Calu3 (cell line): ENCODE data around the gene ADGRV1. TPM values are rescaled to one million over a fixed set of nuclear protein-coding genes. Genes with fewer than 3 reads are reported as not detected.

Source experiments
- BruUV-seq: library from RNA; stranded (reverse); fragments of 400-500 nt; replicated peaks from 2 replicates; lab custom pipeline; 2021; lab: Mats Ljungman, UMichigan
- CTCF ChIA-PET: fragments of 300-600 bp; sonication (Branson Sonifier 250); formaldehyde crosslinking; loops from one replicate; lab custom pipeline; 2022; ENCODE audit warnings: antibody characterized with exemption; lab: Charles Lee
- DNase-seq: peaks from one replicate; pipeline ENCODE4 v3.0.0; 2022
- H3K27ac Mint-ChIP-seq: one replicate; pipeline ENCODE4 v1.8.0; 2022; ENCODE audit warnings: mixed read lengths; ENCODE audit not compliant: unreplicated experiment
- H3K27me3 Mint-ChIP-seq: one replicate; pipeline ENCODE4 v1.8.0; 2022; ENCODE audit warnings: mixed read lengths; ENCODE audit not compliant: unreplicated experiment
- H3K36me3 Mint-ChIP-seq: one replicate; pipeline ENCODE4 v1.8.0; 2022; ENCODE audit warnings: mild to moderate bottlenecking, moderate library complexity, mixed read lengths; ENCODE audit not compliant: insufficient read depth, unreplicated experiment
- H3K4me1 Mint-ChIP-seq: one replicate; pipeline ENCODE4 v1.8.0; 2022; ENCODE audit warnings: mild to moderate bottlenecking, low read depth, mixed read lengths; ENCODE audit not compliant: unreplicated experiment
- H3K4me3 Mint-ChIP-seq: one replicate; pipeline ENCODE4 v1.8.0; 2022; ENCODE audit warnings: mild to moderate bottlenecking, low read depth, moderate library complexity, mixed read lengths; ENCODE audit not compliant: unreplicated experiment
- H3K9me3 Mint-ChIP-seq: one replicate; pipeline ENCODE4 v1.8.0; 2022; ENCODE audit warnings: low read depth, mixed read lengths; ENCODE audit not compliant: unreplicated experiment
- intact Hi-C: fragments of 100-400 bp; cut with micrococcal nuclease; formaldehyde crosslinking; loops from one replicate; pipeline ENCODE4 v1.10.0; 2022; ENCODE audit not compliant: unreplicated experiment
- total RNA-seq: library from RNA; stranded (reverse); gene quantifications from 2 replicates; pipeline ENCODE4 v1.2.3, GENCODE V29; 2022
- TF ChIP-seq, protein P1 (sequence below): fragments of 200-600 bp; IDR thresholded peaks from one replicate; pipeline ENCODE4 v1.8.0; 2022; ENCODE audit warnings: antibody characterized with exemption; ENCODE audit not compliant: unreplicated experiment

ADGRV1 gene
- total RNA-seq, 1 experiment from 2014 or later, result 1.8 TPM

- Mint-ChIP-seq H3K4me1 (peaks cover 64% of the 10 kb centered on the region), H3K9me3 (peaks cover 4% of the 10 kb centered on the region), H3K27ac (peak overlapping the region; percentile 77), H3K36me3 (no peaks in the 10 kb centered on the region), H3K4me3 (peak overlapping the region; percentile 12), H3K27me3 (no peaks in the 10 kb centered on the region)
- TF ChIP-seq, protein P1, sequence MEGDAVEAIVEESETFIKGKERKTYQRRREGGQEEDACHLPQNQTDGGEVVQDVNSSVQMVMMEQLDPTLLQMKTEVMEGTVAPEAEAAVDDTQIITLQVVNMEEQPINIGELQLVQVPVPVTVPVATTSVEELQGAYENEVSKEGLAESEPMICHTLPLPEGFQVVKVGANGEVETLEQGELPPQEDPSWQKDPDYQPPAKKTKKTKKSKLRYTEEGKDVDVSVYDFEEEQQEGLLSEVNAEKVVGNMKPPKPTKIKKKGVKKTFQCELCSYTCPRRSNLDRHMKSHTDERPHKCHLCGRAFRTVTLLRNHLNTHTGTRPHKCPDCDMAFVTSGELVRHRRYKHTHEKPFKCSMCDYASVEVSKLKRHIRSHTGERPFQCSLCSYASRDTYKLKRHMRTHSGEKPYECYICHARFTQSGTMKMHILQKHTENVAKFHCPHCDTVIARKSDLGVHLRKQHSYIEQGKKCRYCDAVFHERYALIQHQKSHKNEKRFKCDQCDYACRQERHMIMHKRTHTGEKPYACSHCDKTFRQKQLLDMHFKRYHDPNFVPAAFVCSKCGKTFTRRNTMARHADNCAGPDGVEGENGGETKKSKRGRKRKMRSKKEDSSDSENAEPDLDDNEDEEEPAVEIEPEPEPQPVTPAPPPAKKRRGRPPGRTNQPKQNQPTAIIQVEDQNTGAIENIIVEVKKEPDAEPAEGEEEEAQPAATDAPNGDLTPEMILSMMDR, result no peak
- DNase-seq, result peak; percentile 8
- BruUV-seq, result TSS peak; percentile 66
- CTCF ChIA-PET, result no interaction called here
- intact Hi-C loops, result no loop called here
Observed at GRCh38 chr5:91135475-91136248, 577.1 kb downstream of the ADGRV1 start.

GRCh38 chr5:91136271-91136670, 577.7 kb downstream of the ADGRV1 start:
- DNase-seq, result peak; percentile 71
- BruUV-seq, result no TSS peak
- H3K4me3 Mint-ChIP-seq, result no peak overlapping the region
- peaks cover 4% of the 10 kb centered on the region for H3K9me3 Mint-ChIP-seq
- intact Hi-C loops, result no loop called here
- TF ChIP-seq, protein P1, result no peak
- peaks cover 64% of the 10 kb centered on the region for H3K4me1 Mint-ChIP-seq
- CTCF ChIA-PET, result no interaction called here
- no peaks in the 10 kb centered on the region for H3K27me3 Mint-ChIP-seq
- peak overlapping the region; percentile 77 for H3K27ac Mint-ChIP-seq
- H3K36me3 Mint-ChIP-seq, result no peaks in the 10 kb centered on the region

- no TSS peak for BruUV-seq
- TF ChIP-seq, protein P1, result no peak
- intact Hi-C loops, result no loop called here
- no peaks in the 10 kb centered on the region for H3K36me3 Mint-ChIP-seq
- peaks cover 2% of the 10 kb centered on the region for H3K9me3 Mint-ChIP-seq
- no peak for DNase-seq
- no peak overlapping the region for H3K27ac Mint-ChIP-seq
- no peaks in the 10 kb centered on the region for H3K27me3 Mint-ChIP-seq
- peaks cover 50% of the 10 kb centered on the region for H3K4me1 Mint-ChIP-seq
- no peak overlapping the region for H3K4me3 Mint-ChIP-seq
- CTCF ChIA-PET, result no interaction called here
Observed at GRCh38 chr5:91137647-91138046, 579.0 kb downstream of the ADGRV1 start.

GRCh38 chr5:91139572-91140200, 581.1 kb downstream of the ADGRV1 start:
- Mint-ChIP-seq H3K27me3 (no peaks in the 10 kb centered on the region), H3K9me3 (no peaks in the 10 kb centered on the region), H3K36me3 (no peaks in the 10 kb centered on the region), H3K27ac (peak overlapping the region; percentile 2), H3K4me1 (peaks cover 39% of the 10 kb centered on the region), H3K4me3 (no peak overlapping the region)
- intact Hi-C loops, result no loop called here
- DNase-seq, result no peak
- TF ChIP-seq, protein P1, result no peak
- CTCF ChIA-PET, result no interaction called here
- BruUV-seq, result no TSS peak
